DMS 273 treated with DMSO at 0.1 percent for 48 hours (cell line): ENCODE data around the gene OR2T34.
"Not testable (repeated sequence)": the region's sequence is repeated elsewhere in the genome, so short reads cannot be mapped to it uniquely, and the experiment has no call there.

Experiments used
- DNase-seq: peaks from one replicate; lab custom pipeline; 2025; lab: John Stamatoyannopoulos, UW

OR2T34 gene, protein sequence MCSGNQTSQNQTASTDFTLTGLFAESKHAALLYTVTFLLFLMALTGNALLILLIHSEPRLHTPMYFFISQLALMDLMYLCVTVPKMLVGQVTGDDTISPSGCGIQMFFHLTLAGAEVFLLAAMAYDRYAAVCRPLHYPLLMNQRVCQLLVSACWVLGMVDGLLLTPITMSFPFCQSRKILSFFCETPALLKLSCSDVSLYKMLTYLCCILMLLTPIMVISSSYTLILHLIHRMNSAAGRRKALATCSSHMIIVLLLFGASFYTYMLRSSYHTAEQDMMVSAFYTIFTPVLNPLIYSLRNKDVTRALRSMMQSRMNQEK

DNA sequence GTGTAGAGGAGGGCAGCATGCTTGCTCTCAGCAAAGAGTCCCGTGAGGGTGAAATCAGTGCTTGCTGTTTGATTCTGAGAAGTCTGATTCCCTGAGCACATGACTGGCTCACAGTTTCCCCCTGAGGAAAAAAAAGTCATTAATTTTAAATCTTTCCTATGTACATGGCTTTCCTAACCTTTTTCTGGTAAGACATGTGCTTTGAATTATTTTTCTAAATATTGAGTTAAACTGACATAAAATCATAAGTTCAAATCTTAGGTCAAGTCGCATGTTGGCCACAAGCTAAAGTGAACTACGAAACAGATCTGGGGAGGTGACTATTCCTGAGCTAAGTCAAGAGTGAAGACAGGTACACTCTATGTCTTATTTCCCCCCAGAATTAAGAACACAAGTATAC lies at the start of gene OR2T34:
TSS of gene OR2T34 (minus strand) at position 101 of the 400 bp plus-strand sequence. CDS start at position 101, 0 bp downstream.
- not testable (repeated sequence) for DNase-seq

DNA sequence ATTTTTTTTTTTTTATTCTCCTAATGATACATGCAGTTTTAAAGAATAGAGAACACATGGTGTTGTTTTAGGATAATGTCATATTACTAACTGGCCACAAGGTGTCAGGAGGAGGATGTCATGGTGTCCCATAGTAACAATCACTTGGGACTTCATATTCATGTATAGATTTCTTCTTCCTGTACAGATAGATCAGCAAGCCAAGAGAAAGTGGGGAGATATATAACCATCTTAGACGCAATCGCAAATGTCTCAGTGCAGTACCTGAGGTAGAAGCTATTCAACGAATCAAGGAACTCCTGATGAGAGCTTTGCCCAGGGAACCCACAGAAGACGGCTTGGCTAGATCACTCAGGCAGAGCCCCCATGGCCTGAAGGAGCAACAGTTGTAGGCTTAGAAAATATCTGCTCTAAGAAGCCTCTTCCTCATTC lies 48.0 kb upstream of the OR2T34 start:
- peak; percentile 10 for DNase-seq

DNA sequence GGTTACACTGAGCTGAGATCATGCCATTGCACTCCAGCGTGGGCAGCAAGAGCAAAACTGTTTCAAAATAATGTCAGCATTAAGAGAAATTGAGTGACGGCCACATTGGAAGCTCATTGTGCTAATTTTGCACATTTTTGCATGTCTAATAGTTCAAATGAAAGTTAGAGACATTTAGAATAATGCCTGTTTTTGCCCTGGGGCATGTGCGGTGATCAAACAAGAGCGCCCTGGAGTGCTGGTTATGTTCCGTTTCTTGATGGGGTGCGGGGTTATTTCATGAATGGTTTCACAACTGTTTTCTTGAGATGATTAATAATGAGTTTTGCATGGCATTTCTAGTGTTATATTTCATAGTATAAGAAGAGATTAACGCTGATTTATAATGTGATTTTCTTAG lies 47.2 kb upstream of the OR2T34 start:
- no peak for DNase-seq

DNA sequence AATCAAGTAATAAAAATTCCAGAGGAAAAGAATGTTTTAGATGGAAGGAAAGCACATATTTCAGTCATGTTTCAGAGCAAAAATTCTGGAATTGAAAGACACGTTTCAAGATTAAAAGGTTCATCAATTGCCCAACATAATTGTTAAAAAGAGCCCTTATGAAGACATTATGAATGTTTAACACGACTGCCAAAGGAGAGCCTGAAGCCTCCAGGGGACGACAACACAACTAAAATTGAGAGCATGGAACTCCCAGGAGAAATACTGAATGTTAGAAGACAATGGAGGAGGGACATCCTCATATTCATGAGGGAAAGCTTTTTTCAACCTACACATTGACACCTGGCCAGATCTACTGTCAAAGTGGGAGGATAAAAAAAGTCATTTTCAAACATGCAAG lies 44.3 kb upstream of the OR2T34 start:
- no peak for DNase-seq

DNA sequence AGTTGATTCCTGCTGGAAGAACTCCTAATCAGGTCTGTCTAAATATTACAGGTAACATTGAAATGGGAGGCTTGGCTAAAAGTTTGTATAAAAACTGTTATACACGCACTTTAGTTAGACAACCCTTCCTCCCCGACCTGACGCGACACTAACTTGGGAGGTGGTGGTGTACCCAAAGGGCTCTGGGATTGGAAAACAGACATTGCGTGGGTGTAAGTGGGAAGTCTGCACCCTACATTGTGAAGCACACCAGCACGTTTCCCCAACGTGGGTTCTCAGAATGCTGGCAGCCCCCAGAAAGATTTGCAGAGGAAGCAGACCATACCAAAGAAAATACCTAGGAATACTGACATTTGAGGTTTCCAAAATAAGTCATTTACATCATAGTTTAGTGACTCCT lies 43.6 kb upstream of the OR2T34 start:
- DNase-seq, result no peak

DNA sequence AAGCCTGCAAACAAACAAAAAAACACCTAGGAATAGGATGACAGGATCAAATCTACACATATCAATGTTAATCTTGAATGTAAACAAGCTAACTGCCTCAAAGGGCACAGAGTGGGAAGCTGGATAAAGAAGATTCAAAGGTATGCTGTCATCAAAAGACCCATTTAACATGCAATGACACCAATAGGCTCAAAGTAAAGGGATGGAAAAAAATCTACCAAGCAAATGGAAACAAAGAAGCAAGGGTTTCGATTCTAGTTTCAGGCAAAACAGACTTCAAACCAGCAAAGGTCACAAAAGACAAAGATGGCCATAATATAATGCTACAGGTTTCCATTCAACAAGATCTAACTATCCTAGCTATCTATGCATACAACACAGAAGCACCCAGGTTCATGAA lies 39.2 kb upstream of the OR2T34 start:
- DNase-seq, result no peak

DNA sequence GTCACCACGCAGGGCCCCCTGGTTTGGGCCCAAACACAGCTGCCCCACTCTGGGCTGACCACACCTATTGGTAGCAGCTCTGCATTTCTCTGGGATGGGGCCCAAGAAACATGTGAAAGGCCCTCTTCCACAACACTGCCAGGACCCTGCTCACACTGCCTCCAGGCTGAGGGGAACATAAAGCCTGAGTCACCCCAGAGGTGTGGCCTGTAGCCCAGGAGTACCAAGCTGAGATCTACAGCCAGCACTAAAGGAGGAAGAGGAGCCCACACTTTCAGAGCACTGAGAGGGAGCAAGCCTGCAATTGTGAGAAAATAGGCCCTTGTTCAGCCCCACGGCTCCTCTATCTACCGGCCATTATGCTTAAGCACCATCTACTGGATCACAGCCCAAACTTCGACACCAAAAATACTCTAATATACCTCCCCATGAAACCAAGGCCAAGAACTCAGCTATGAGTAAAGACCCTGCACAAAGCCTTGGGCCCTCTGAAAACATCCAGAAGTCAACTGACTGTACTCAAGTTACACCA lies 37.4 kb upstream of the OR2T34 start:
- DNase-seq, result no peak

DNA sequence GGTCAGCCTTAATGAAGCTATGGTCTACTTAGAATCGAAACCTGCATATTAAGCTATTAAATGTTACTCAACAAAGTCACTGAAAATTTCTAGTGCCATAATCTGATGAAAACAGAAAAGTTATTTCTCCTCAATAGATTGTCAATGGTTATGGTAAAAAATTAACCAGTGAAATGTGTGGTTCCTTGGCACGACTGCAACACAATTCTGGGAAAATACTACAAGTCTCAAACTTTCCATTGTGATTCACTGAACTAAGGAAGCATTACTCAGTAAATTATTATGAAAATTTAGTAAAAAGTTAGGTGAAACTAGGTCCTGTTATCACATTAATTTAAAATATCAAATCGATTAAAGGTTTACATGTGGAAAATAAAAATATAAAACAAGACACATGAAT lies 35.7 kb upstream of the OR2T34 start:
- DNase-seq, result no peak

DNA sequence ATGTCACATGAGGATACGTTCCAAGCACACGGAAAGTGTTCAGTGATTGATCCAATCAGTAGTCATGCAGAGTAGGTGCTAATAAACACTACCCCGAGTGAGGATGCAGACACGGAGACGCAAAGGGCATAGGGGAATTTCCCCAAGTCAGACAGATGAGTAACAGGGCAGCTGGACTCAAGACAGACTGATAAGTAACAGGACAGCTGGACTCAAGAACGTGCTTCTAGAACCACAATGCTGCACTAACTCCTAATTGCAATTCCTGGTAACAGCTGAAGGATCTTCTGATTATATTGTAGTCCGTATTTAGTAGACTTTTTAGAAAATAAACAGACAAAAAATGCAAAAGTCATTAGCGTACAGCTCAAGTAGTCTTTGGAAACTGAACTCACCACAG lies 24.8 kb upstream of the OR2T34 start:
- no peak for DNase-seq

DNA sequence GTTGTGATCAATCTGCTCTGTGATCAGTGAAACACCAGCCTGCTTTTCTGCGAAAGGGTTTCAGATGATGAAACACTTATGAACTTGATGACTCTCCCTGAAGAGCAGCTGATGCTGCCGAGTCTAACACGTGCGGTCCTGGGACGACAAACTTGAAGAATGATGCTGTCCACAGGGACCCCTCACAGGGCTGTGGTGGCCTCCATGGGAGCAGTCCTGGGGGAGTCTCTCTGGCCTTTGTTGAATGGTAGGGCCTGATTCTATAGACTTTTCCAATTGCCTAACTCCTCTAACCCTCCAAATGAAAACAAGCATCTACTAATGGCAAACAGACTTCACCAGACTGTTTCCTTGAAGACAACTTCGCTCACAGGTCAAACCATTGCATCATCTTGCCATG lies 23.0 kb upstream of the OR2T34 start, which contains the start of gene OR2T10:
TSS of gene OR2T10 (minus strand) at position 112 of the 400 bp plus-strand sequence. CDS start 3,932 bp downstream, outside the sequence.
- DNase-seq, result no peak

DNA sequence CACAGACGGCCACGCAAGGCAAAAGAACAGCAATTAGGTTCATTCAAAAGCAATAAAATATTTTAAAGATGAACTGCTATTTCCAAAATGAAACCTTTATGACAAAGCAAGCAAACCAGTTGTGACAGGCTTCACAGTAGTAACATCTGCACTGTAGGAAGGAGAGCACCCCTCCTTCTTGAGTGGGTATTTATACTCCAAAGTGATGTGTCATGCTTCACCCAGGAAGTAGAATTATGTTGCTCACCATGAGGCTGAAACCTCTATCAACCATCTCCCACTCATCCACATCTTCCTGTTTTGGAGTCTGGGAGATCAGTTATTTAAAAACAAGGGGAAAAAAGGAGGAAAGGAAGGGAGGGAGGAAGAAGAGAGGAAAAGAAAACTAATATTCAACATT lies 22.1 kb upstream of the OR2T34 start:
- DNase-seq, result no peak

DNA sequence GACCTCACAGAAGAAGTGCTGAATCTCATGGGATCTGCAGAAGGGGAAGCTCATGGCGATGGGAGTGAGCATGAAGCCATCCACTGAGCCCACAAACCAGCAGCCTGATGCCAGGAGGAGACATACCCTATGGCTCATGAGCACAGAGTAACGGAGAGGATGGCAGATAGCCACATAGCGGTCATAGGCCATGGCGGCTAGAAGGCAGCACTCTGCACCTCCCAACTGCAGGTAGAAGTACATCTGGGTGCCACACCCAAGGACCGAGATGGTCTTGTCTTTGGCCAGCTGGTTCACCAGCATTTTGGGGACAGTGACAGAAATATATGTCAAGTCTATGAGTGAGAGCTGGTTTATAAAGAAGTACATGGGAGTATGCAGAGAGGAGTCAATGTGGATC lies 18.7 kb upstream of the OR2T34 start:
- no peak for DNase-seq

DNA sequence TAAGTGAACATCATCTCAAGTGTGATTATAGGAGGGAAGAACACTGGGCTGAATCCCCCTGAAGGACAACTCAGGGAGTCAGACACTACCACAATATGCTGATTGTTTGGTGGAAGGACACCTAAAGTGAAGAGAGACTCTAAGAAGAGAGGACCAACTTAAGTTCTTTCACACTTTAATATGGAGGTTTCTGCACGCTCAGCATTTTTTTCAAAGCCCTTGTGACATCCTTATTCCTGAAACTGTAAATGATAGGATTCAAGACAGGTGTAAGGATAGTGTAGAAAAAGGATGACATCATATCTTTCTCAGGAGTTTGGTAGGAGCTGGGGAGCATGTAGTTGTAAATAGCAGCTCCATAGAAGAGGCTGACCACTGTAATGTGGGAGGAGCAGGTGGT lies 18.1 kb upstream of the OR2T34 start:
- DNase-seq, result no peak

DNA sequence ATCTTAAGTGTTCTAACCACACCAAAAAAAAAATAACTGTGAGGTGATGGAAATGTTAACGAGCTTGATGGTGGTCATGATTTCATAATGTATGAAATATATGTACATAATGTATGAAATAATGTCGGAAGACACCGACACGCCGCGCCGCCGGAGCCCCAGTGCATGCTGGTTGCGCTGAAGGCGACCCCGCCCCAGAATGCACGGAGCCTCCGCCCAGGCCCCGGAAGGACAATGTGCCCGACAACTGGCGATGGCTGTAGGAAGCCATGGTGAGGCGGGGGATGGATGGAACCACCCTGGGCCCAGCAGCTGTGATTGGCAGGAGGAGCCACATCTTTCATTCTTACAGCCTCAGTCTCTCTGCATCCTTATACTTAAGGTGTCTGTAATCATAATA lies 15.5 kb upstream of the OR2T34 start:
- DNase-seq, result no peak

DNA sequence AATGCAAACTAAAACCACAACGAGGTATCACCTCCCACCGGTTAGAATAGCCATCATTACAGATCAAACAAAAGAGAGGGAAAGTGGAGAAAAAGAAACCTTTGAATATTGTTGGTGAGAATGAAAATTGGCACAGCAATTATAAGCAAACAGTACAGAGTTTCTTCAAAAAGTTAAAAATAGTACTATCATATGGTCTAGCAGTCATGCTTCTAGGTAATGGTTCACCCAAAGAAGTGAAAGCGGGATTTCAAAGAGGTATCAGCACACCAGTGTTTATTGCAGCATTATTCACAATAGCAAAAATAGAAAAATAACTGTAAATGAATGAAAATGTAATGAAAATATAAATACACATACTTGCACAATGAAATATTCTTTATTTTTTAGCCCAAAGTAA lies 14.8 kb upstream of the OR2T34 start:
- no peak for DNase-seq

DNA sequence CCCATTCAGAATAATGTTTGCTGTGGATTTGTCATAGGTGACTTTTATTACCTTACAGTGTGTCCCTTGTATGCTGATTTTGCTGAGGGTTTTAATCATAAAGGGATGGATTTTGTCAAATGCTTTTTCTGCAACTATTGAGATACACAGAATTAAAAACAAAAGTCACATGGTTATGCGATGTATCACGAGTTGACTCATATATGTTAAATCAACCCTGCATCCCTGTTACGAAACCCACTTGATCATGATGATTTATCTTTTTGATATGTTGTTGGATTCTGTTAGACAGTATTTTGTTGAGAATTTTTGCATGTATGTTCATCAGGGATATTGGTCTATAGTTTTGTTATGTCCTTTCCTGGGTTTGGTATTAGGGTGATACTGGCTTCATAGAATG lies 10.7 kb upstream of the OR2T34 start:
- DNase-seq, result no peak

DNA sequence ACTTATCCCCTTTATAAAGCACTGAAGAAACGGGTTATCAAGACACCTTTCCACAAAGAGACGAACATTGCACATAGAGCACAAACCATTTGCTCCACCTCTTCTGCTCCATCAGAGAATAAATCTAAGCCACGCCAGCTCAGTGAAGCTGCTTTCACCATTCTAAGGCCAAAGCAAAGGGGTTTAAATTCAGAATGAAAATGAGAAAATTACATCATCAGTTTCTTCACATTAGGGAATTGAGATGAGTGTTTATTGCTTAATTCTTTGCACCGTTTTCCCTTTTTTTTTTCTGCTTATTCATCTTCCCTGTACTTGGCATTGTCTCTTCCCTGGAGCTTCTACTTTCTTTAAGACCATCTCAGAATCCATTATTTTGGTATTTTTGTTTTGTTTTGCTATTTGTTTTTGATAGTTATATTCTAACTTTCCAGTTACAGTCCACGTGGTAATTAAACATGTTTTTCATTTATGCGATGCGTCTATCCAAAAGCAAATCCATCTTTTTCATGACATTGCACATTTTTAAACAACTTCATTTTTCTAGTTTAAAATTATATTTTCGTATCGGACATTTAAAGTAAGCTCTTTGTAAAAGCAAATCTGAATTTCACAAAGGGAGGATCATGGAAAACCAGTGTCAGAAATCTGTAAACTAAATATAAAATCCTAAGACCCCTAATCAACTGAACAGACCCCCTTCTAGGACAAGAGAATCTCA lies 1.9 kb upstream of the OR2T34 start:
- DNase-seq, result no peak

DNA sequence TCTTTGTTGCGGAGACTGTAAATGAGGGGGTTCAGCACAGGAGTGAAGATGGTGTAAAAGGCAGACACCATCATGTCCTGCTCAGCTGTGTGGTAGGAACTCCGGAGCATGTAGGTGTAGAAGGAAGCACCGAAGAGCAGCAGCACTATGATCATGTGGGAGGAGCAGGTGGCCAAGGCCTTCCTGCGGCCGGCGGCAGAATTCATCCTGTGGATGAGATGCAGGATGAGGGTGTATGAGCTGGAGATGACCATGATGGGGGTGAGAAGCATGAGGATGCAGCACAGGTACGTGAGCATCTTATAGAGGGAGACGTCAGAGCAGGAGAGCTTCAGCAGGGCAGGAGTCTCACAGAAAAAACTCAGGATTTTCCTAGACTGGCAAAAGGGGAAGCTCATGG lies 701 bp downstream of the OR2T34 start:
- not testable (repeated sequence) for DNase-seq

DNA sequence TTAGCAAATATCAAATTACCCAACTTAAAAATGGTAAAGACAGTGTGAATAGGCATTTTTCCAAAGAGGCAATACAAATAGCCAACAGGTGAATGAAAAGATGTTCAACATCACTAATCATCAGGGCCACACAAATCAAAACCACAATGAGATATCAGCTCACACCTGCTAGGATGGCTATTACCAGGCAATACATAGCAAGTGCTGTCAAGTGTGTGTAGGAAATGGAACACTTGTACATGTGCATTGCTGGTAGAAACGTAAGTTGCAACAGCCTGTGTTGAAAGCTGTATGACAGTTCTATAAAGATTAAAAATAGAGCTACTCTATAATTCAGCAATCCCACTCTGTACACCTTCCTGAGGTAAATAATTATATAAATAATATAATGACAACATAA lies 2.5 kb downstream of the OR2T34 start:
- not testable (repeated sequence) for DNase-seq

DNA sequence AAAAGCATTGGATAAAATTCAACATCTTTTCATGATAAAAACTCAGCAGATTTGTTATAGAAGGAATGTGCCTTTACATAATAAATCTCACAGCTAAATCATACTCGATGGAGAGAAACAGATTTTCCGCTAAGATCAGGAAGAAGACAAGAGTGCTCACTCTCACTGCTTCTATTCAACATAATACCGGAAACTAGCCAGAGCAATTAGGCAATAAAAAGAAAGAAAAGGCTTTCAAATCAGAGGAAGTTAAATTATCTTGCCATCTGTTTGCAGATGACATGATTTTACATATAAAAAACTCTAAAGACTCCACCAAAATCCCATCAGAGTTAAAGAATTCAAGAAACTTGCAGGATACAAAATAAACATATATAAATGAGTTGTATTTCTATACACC lies 3.7 kb downstream of the OR2T34 start:
- not testable (repeated sequence) for DNase-seq

DNA sequence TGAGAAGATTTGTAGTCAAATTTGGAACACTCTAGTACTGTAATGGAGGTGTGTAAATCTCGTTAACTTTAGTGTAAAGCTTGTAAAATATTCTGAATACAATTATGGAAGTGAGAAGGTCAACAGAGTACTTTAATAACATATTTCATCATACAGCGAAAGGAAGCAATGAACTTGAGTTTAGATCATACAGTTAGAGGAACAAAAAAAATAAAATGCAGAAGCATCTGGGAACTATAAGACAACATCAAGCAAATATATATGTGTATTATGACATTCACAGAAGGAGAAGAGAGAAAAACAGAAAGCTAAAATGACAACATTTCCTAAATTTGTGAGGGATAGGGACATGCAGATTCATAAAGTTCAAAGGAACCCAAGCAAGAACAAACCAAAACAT lies 5.5 kb downstream of the OR2T34 start:
- DNase-seq, result not testable (repeated sequence)

DNA sequence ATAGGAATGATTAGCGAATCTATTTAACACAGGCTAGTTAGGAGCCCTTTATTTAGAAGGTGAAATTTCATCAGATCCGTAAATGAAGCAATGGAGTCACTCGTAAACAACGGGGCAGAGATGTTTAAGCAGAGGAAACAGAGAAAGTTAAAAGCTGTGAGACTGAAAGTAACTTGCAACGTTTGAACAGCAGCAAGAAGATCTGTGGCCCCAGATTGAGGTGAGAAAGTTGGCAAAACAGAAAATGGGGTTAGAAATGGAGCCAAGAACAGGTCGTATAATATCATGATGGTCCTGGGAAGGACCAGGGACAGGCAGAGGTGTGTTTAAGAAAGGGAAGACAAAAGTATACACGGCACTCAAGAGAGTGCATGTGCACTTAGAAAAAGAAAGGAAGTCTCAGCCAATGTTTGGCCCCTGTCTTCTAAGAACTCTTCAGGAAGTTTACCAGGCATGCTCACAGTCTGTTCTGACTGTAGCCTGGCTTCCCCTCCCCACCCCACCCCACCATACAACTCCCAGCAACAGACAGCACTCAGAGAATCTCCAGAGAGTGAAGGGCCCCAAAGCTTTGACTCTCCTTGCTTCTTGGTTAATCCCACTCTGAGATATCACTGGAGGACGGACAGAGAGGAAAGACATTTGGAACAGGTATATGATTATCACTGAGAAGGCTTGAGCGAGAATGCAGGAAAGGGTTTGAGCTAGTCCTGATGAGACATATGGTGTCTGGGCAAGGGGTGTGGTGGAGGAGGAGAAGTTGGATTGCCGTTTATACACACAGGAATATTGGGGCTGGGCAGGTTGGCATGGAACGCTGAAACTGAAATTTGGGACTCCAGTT lies 8.8 kb downstream of the OR2T34 start:
- DNase-seq, result not testable (repeated sequence)
